DLD1 (cell line): Measurements from ENCODE around the gene ZMIZ1.

Experiments used
- in situ Hi-C: cut with HindIII; loops from 2 replicates; pipeline ENCODE4 v1.10.0; 2017; ENCODE audit warnings: low sequenced_read_pairs

Gene ZMIZ1

GRCh38 chr10:79201706-79202105 is 132.9 kb downstream of the ZMIZ1 start:
- in situ Hi-C loops, result no loop called here

DNA sequence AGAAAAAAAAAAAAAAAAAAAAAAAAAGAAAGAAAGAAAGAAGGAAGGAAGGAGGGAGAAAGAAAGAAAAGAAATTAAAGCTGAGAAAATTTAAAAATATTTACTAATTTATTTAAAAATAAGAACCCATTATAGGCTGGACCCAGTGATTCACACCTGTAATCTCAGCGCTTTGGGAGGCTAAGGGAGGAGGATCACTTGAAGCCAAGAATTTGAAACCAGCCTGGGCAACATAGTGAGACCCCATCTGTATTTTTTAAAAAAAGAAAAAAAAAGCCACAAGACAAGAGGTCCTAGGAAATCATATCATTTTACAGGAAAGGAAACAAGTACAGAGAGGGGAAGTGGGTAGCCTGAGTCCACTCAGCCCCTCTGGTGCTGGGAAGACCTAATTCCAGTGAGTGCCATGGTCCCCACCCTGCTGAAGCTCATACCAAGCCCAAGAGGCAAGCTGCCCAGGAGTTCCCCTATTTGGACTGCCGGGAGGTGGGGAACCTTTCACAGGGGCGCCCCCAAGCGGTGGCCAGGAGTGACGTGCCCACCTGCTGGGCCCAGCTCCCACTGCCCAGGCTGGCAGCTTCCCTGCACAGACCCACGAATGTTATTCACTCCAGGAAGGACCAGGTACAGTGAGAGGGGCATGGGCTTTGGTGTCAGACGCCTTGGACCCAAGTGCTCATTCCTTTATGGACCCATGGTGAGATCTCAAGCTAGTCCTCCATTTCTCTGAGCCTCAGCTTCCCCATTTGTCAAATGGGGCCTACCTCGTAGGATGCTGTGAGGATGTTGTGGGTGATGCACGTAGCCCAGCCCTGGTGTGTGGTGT is 133.6 kb downstream of the ZMIZ1 start:
- in situ Hi-C loops, result no loop called here

GRCh38 chr10:79203014-79203644 is 134.4 kb downstream of the ZMIZ1 start:
- in situ Hi-C loops, result no loop called here

- in situ Hi-C loops, result no loop called here
Observed at GRCh38 chr10:79203833-79204232, 135.1 kb downstream of the ZMIZ1 start.

- in situ Hi-C loops, result no loop called here
Observed at GRCh38 chr10:79206300-79207095, 137.7 kb downstream of the ZMIZ1 start.

DNA sequence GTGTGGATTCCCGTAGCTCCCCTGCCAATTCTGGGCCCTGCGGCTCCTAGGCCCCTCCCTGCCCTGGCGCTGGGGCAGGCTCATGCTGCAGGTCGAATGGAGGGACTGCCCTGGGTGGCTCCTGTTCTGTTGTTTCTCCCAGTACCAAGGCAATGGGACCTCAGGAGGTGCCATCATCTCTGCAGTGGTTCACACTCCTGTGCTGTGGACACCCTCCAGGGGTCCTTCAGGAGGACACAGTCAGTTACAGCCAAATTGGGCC is 138.3 kb downstream of the ZMIZ1 start:
- in situ Hi-C loops, result no loop called here

DNA sequence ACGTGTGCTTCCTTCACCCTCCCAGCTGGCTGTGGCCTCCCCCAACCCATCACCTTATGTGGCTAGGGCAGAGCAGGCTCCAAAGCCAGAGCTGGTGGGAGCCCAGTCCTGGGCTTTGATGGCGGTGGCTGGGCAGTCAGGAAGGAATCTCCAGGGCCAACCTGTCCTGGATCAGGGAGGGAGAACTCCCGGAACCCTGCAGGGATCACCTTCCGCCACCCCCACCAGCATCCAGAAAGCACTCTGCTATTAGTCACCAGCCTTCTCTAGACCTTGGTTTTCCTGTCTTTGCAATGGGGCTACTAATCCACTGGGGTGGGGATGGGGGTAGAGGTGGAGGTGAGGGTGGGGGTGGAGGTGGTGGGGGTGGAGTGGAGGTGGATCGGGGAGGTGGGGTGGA is 139.0 kb downstream of the ZMIZ1 start:
- in situ Hi-C loops, result no loop called here

DNA sequence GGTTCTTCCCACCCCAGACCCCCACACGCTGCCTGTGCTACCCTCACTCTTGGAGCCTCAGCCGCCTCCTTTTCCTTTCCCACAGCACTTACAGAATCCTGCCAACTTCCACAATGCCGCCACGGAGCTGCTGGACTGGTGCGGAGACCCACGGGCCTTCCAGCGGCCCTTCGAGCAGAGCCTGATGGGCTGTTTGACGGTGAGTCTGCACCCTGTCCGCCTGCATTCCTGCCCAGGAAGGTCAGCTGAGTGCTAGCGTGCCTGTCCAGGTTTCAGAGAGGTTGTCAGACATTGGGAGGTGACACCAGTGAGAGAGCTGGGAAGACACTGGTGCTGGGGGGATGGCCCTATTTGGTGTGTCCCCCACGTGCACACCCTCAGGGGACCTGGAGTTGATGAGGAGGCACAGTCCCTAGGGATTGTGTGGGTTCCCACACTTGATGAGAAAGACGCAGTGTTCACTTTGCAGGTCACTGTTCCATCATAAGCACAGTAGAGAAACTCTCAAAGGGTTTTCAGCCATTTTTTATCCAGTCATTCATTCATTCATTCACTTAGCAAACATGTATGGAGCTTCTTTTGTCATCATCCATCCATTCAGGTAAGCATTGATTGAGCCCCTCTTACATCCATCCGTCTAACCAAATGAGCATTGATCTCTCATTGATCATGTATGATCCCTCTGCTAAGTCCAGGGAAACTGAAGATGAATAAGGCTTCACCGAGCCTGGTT is 139.7 kb downstream of the ZMIZ1 start:
- in situ Hi-C loops, result no loop called here

- in situ Hi-C loops, result no loop called here
Observed at GRCh38 chr10:79209340-79209739, 140.6 kb downstream of the ZMIZ1 start.

GRCh38 chr10:79209831-79210230 is 141.1 kb downstream of the ZMIZ1 start:
- in situ Hi-C loops, result no loop called here

- in situ Hi-C loops, result no loop called here
Observed at GRCh38 chr10:79210672-79211071, 141.9 kb downstream of the ZMIZ1 start.

DNA sequence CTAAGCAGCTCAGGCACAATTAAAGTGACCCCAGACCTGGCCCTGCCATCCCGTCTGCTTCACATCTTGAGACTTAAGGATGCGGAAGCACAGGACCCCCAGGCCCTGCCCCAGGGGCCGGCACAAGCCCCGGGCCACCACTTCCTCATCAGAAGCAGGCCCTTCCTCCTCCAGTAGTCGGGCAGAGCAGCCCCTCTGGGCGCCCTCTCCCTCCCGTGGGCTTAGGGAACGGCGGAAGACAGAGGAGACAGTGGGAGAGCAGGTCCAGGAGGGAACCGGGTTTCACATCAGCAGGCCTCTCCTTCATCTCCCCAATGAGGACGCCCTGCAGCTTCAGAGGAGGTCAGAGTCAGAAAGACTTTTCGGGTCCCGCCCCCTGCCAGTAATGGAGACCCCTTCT is 142.8 kb downstream of the ZMIZ1 start:
- in situ Hi-C loops, result no loop called here

DNA sequence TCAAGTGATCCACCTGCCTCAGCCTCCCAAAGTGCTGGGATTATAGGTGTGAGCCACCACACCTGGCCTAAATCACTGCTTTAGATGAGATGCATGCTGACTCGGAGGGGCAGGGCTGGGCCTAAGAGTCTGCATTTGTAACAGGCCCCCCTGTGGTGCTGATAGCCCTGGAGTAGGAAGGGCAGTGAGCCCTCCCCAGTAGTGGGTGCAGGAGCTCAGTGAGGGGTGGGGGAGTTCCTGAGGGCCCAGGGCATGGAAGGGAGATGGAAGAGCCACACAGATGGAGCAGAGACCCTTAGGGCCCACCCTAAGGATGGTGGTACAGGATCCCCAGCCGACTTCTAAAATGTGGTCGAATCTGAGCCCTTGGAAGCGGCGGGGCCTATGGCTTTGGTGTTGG is 146.8 kb downstream of the ZMIZ1 start:
- in situ Hi-C loops, result no loop called here

GRCh38 chr10:79219322-79219957 is 150.7 kb downstream of the ZMIZ1 start:
- in situ Hi-C loops, result no loop called here

GRCh38 chr10:79220307-79220706 is 151.5 kb downstream of the ZMIZ1 start:
- in situ Hi-C loops, result no loop called here

- in situ Hi-C loops, result no loop called here
Observed at GRCh38 chr10:79221110-79222051, 152.6 kb downstream of the ZMIZ1 start.

GRCh38 chr10:79222186-79222585 is 153.4 kb downstream of the ZMIZ1 start:
- in situ Hi-C loops, result no loop called here

- in situ Hi-C loops, result no loop called here
Observed at GRCh38 chr10:79223091-79224048, 154.6 kb downstream of the ZMIZ1 start.
